HG03103 (cell line): Measurements from ENCODE around the gene CNOT6.

Experiments
- ATAC-seq: cut with Tn5 transposase; IDR thresholded peaks from one replicate; pipeline ENCODE4 v1.9.1; 2021; ENCODE audit warnings: low read depth; ENCODE audit not compliant: unreplicated experiment

The CNOT6 gene

DNA sequence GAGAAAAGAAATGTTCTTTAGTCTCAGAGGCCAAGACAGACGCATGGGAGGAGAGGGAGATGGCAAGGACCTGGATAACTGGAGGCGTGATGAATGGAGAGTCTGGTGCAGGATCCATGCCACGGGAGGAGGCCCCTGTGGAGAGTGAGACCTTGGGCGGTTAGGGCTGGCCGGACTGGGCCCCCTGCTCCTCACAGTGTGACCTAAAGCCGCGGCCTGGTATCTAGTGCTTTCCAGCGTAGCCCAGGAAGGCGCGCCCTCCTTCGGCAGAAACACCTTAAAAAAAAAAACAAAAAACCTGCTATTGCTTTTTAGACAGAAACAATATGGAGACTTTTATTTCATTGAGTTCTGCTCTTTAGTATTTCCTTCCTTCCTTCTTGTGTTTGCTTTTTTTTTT, 64.1 kb downstream of the CNOT6 start:
- ATAC-seq = no peak

DNA sequence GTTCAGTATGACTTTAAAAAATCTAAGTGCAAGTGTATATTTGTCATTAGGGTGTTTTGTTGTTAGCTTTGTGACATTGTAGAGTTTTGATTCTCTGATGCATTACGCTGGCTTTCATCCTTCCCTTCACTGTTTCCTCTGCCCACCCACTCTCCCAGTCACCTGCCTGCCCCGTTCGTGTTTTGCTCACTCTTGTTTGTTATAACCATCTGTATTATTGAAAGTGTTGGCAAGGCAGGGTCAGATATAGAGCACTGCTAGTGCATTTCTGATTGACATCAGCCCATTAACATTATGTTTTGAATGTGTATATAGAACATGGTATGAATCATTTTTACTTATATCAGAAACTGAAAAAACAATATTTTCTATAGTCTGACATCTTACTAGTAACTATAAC, 69.8 kb downstream of the CNOT6 start:
- no peak for ATAC-seq

GRCh38 chr5:180568914-180569313, 74.7 kb downstream of the CNOT6 start:
- no peak for ATAC-seq

DNA sequence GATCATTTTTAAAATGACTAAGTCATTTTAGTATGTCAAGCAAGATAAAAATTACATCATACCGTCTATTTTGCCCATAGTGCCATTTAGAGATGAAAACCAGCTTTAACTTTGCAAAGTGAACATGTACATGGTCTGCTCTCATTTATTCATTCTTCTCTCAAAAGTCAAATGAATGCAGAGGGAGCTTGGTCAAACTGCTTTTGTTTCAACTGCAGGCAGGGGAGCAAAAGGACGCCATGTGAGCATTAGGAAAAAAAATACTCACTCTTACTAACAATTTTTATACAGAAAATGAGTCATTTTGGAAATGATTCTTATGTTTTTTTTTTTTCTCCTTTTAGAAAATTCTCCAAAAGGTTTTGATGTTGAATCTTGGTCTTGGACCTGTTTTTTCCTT, 81.4 kb downstream of the CNOT6 start:
- no peak for ATAC-seq

- ATAC-seq = no peak
These were observed 86.5 kb downstream of the CNOT6 start for GRCh38 chr5:180580681-180581080.

- no peak for ATAC-seq
These were observed 89.6 kb downstream of the CNOT6 start for GRCh38 chr5:180583738-180584137.

- ATAC-seq = no peak
These were observed 92.0 kb downstream of the CNOT6 start for GRCh38 chr5:180586204-180586603.

DNA sequence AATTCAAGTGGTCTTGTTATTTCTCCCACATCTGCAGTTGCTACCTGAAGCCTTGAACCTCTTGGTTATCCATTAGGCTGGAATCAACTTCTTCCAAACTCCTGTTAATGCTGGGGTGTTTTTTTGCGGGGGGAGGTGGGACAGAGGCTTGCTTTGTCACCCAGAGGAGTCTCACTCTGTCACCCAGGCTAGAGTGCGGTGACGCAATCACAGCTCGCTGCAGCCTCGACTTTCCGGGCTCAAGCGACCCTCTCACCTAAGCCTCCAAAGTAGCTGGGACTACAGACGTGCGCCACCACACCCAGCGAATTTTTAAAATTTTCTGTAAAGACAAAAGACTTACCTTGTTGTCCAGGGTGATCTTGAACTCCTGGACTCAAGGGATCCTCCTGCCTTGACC, 92.7 kb downstream of the CNOT6 start:
- no peak for ATAC-seq

- no peak for ATAC-seq
These were observed 95.8 kb downstream of the CNOT6 start for GRCh38 chr5:180589771-180590542.

DNA sequence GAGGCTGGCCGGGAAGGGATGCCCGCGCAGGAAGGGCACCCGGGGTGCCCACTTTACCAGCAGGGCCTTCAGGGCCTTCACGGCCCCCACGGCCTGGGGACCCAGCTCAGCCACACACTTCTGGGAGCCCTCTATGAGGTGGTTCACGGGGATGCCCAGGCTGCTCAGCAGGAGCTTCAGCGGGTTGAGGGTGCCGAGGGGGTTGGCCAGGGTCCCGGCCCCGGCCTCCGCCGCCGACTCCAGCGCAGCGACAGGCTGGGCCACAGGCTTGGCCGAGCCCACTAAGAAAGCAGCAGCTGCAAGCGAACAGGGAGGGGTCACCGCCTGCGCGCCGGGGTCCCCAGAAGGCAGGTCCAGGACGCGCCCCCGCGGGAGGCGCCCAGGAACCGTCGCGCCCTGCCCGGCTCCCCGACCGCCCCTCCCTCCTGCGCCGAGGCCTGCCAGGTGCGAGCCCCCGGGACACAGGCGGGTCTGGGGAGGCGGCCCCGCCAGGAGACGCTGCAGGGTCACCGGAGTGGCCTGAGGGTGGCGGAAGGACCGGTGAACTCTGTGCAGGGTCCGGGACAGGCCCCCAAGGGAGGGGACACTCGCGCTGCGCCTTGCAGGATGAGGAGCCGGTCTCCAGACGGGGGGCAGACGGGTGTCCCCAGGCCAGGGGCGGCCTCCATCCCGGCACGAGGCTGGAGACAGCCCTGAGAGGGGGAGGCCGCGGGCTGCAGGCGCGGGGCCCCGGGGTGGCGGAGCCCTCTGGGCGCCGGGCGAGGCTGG, 96.5 kb downstream of the CNOT6 start:
- ATAC-seq = no peak

- ATAC-seq = no peak
These were observed 97.2 kb downstream of the CNOT6 start, which contains the start of gene SCGB3A1 for GRCh38 chr5:180591311-180591887. TSS of gene SCGB3A1 (minus strand) at chr5:180591499. CDS start at chr5:180591462, 37 bp downstream.

DNA sequence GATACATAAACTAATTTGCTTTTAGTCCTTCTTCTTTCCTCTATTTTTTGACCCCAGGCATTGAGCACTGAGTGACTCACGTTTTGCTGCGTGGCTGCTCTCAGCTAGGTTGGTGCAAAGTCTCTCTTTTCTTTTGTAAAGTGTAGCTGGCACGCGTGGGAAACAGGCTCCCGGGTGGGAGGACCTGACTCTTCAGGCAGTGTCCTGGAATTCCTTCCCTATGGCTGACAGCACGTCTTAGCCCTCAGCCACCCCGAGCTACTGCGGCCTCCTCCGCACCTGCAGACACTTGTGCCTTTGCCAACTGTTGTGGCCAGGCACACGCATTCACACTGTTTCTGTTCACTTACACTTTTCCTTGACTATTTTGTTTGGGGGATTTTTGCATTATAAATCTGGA, 98.0 kb downstream of the CNOT6 start:
- ATAC-seq = no peak

DNA sequence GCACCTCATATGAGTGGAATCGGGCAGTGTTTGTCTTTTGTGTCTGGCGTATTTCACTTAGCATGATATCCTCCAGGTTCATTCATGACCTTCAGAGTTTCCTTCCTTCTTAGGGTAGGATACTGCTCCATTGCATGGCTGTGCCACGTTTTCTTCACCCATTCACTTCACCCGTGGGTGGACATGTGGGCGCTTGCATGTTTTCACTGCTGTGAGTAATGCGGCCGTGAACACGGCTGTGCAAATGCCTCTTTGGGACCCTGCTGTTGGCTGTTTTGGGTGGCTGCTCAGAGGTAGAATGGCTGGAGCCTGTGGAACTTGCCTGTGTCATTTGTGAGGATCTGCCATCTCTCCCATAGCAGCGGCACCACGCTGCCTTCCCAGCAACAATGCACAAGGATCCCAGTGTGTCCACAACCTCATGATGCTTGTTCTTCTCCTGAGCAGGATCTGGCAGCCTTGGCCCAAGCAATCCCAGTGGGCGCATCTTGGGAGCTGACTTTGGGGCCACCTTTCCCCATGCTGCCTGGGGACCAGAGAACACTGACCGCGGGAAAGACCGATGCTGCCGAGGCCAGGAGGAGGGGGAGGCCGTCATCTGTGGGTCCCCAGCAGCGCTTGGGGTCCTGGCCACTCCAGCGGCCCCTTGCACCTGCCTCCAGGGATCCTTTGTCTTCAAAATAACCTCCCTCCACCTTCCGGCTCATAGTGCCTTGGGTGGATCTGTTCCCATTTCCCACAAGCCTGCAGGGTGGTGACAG, 99.4 kb downstream of the CNOT6 start:
- no peak for ATAC-seq

DNA sequence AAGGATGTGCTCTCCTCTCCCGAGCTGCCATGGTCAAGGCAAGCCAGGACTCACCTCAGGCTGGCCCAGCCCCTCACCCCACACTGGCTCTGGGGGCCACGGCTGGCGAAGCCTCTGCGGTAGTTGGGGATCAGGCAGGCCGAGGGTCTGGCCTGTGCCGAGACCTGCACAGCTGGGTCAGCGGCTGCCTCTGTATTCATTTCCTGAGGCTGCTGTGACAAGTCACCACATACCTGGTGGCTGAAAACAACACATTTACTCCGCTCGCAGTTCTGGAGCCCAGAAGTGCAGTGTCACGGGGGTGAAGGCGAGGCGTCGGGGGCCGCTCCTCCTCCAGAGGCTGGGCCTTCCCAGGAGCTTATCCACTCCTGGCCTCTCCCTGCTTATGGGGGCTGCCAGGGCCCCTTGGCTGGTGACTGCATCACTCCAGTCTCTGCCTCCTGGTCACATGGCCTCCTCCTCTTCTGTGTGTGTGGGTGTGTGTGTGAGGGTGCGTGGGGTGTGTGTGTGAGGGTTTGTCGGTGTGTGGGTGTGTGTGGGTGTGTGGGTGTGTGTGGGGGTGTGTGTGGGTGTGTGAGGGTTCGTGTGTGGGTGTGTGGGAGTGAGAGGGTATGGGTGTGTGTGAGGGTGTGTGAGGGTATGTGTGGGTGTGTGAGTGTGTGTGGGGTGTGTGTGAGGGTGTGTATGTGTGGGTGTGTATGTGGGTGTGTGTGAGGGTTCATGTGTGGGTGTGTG, 100.3 kb downstream of the CNOT6 start:
- ATAC-seq = no peak

DNA sequence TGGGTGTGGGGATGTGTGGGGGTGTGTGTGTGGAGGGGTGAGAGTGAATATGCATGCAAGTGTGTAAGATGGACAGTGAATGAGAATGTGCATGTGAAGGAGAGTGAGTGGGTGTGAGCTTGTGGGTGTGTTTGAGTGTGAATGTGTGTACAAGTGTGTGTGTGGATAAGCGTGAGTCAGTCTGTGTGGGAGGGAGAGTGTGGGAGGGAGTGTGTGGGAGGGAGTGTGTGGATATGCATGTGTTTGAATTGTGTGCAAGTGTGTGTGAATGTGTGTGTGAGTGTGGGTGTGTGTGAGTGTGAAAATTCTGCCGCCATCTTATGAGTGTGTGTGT, 100.8 kb downstream of the CNOT6 start:
- ATAC-seq = no peak

GRCh38 chr5:180595381-180596114, 101.4 kb downstream of the CNOT6 start:
- no peak for ATAC-seq

DNA sequence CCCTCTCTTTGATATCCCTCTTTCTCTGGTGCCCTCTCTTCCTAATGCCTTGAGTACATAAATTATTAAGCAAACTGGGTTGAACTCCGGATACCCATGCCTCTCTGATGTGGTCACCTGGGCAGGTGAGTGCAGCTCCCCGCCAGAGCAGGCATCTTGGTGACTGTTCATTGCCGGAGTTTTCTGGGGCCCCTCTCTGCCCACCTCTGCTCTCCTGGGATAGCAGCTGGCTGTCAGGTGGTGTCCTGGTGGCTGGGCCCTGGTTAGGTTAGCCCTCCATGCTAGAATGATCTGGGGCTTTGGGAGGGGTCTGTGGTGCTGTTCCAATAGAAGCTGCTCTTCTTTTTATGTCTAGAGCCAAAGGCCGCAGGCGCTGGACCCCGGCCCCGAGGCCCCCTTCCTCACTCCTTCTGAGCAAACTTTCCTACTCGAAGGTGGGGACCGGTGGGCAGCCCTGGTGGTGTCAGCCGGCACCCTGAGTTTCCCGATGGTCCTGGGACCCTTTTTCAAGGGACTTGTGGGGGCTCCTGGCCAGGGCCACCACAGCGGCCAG, 102.0 kb downstream of the CNOT6 start:
- ATAC-seq = no peak

DNA sequence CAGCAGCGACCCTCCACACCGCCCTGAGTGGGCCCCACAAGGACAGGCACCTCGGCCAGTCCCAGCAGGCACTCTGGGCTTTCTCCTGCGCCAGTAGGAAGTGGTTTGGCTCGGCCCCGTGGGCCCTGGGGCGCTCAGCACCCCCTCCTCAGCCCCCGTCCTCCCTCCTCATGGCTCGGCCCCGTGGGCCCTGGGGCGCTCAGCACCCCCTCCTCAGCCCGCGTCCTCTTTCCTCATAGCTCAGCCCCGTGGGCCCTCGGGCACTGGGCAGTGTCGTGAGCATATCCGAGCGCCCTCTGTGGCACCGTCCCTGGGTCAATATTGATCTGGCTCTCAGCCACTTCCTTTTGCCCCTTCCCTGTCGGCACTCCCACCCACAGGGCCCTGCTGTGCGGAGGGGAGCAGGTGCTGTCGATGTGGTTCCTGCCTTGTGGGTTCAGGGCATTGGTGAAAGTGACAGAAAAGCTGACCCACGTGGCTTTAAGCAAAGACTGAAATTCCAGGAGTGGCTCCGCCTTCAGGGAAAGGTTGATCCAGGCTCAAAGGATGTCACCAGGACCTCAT, 102.6 kb downstream of the CNOT6 start:
- no peak for ATAC-seq

DNA sequence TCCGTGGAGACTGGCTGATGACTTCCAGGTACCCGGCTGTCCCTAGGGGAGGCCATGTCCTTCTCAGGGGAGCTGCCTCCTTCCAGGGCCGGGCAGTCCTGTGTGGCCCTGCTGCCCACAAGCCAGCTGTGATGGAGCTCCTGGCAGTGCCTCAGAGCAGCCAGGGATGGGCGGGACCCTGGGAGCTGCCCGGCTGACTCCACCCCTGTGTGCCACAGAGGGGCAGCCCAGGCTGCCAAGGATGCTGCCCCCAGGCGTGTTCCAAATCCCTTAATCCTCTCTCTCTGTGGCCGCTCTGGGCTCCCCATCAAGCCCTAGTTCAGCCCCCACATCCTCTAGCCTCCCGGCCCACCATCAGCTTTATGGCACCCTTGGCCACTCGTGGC, 104.1 kb downstream of the CNOT6 start:
- ATAC-seq = no peak
